ENCODE measurements around the gene ROS1. TPM values are rescaled to one million over a fixed set of nuclear protein-coding genes. Genes with fewer than 3 reads are reported as not detected.

The ROS1 gene
- total and polyA plus RNA-seq, 11 donors = 0.01 to 0.07 (median 0.05) TPM; not detected in 7

- H3K36me3 ChIP-seq = no peaks in the 10 kb centered on the region
- ATAC-seq (no peak), DNase-seq (no peak)
- WGBS, 4 donors = 49 to 68% (median 61%) methylated on average over 4 of the region's 4 CpGs
- H3K4me1 ChIP-seq = no peaks in the 10 kb centered on the region
- TF ChIP-seq CTCF (IDR thresholded peaks at IDR 0.05) (no peak), POLR2A (IDR thresholded peaks at IDR 0.05) (no peak)
- H3K27ac ChIP-seq = no peak overlapping the region
- no peak overlapping the region for H3K4me3 ChIP-seq
- intact Hi-C loops (cut with DNase I) = no loop called here
- no peaks in the 10 kb centered on the region for H3K27me3 ChIP-seq
- H3K9me3 ChIP-seq = no peaks in the 10 kb centered on the region
These were observed 15.9 kb downstream of the ROS1 start for GRCh38 chr6:117409863-117410262.

- no peak for ATAC-seq
- intact Hi-C loops (cut with DNase I) = no loop called here
- no peaks in the 10 kb centered on the region for H3K9me3 ChIP-seq
- H3K36me3 ChIP-seq = no peaks in the 10 kb centered on the region
- H3K4me1 ChIP-seq = no peaks in the 10 kb centered on the region
- no peak overlapping the region for H3K4me3 ChIP-seq
- no peaks in the 10 kb centered on the region for H3K27me3 ChIP-seq
- no peak for DNase-seq
- TF ChIP-seq CTCF (IDR thresholded peaks at IDR 0.05) = no peak
- TF ChIP-seq POLR2A (IDR thresholded peaks at IDR 0.05) = no peak
- 67 to 77% (median 70%) methylated on average over 11 of the region's 11 CpGs for WGBS, 4 donors
- no peak overlapping the region for H3K27ac ChIP-seq
These were observed 16.3 kb downstream of the ROS1 start for GRCh38 chr6:117409420-117409819.

DNA sequence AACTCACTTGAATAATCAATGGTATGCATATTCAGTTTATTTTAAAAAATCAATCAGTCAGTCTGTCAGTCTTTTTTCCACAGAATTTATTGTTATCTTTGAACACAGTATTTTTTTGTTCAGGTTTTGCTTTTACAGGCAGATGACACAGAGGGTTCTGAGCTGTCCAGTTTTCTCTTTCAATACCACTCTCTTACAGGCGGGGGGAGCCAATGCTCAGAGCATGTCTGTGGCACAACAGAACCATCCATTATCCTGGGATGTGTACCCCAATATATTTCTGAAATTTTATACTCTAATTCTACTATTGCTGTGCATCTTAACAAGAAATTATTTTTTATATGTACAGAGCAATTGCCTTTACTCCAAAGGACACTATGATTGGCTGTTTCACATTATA, 21.2 kb downstream of the ROS1 start:
- H3K9me3 ChIP-seq = no peaks in the 10 kb centered on the region
- no peaks in the 10 kb centered on the region for H3K36me3 ChIP-seq
- intact Hi-C loops (cut with DNase I) = no loop called here
- no peak overlapping the region for H3K4me3 ChIP-seq
- H3K4me1 ChIP-seq = no peaks in the 10 kb centered on the region
- DNase-seq = no peak
- 13 to 45% (median 30%) methylated on average over 1 of the region's 1 CpG; no CpG with 5 or more reads in 1 of the 4 donors for WGBS, 4 donors
- no peak for ATAC-seq
- no peaks in the 10 kb centered on the region for H3K27me3 ChIP-seq
- TF ChIP-seq CTCF (IDR thresholded peaks at IDR 0.05) (peak in 1 of 12 donors; percentile 17), POLR2A (IDR thresholded peaks at IDR 0.05) (no peak)
- no peak overlapping the region for H3K27ac ChIP-seq

GRCh38 chr6:117401799-117402198, 23.9 kb downstream of the ROS1 start:
- WGBS, 4 donors = 48 to 69% (median 59%) methylated on average over 2 of the region's 2 CpGs
- no peaks in the 10 kb centered on the region for H3K9me3 ChIP-seq
- peaks cover 0 to 3% (median 0%) of the 10 kb centered on the region in 12 donors for H3K4me1 ChIP-seq
- ATAC-seq (no peak), DNase-seq (no peak)
- no peak overlapping the region for H3K27ac ChIP-seq
- H3K27me3 ChIP-seq = no peaks in the 10 kb centered on the region
- H3K36me3 ChIP-seq = no peaks in the 10 kb centered on the region
- no peak overlapping the region for H3K4me3 ChIP-seq
- intact Hi-C loops (cut with DNase I) = no loop called here
- TF ChIP-seq POLR2A (IDR thresholded peaks at IDR 0.05) = no peak
- TF ChIP-seq CTCF (IDR thresholded peaks at IDR 0.05) = no peak
